Measurements from ENCODE around the gene CLASP1. TPM values are rescaled to one million over a fixed set of nuclear protein-coding genes. Genes with fewer than 3 reads are reported as not detected.
"Not testable (repeated sequence)": the region's sequence is repeated elsewhere in the genome, so short reads cannot be mapped to it uniquely, and the experiment has no call there.

The CLASP1 gene
- total and polyA plus RNA-seq, 7 donors = 2.4 to 117 (median 53.9) TPM

GRCh38 chr2:121695171-121695451 lies 45.8 kb upstream of the CLASP1 start:
- Histone ChIP-seq H3K27ac (peak overlapping the region in 1 of 4 donors; percentile 64), H3K27me3 (no peaks in the 10 kb centered on the region), H3K4me1 (peaks cover 0 to 7% (median 0%) of the 10 kb centered on the region in 4 donors), H3K36me3 (no peaks in the 10 kb centered on the region), H3K4me3 (no peak overlapping the region), H3K9me3 (no peaks in the 10 kb centered on the region)
- 85 to 90% methylated on average over 2 of the region's 2 CpGs for WGBS, 2 donors
- TF ChIP-seq POLR2A (IDR thresholded peaks at IDR 0.05) = no peak
- no peak for TF ChIP-seq POLR2AphosphoS5 (IDR thresholded peaks at IDR 0.05)
- no peak for TF ChIP-seq CTCF (IDR thresholded peaks at IDR 0.05)
- peak; percentile 18 for DNase-seq
- intact Hi-C loops (cut with DNase I) = no loop called here

DNA sequence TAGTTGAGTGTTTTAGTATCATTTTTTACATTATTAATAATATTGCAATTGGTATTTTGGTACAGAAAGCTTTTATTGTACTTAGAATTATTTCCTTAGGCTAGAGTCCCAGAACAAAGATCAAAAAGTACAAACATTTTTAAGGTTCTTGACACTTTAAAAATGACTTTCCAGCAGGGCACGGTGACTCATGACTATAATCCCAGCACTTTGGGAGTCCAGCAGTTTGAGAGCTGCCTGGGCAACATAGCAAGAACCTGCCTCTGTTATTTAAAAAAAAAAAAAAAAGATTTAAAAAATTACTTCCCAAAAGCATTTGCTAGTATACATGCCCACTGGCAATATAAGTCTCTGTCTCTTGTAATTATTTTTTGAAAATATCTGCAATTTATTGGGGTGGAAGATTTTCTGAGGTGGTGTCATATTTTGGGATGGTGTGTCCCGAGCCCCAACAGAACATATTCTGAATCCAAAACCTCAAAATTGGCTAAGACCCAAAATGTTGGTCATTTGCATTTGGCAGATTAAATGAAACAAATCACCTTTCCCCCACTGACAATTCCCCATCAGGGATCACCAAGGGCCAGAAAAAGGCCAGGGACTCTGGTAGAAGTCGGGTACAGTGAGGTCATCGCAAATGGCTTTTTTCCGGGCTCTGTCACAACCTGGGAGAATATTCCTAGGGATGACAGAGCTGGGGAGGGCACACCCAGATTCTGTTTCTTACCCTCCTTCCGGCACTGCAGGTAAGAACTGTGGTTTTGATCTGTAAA lies 45.3 kb upstream of the CLASP1 start:
- H3K36me3 ChIP-seq = no peaks in the 10 kb centered on the region
- peak; percentile 37 for DNase-seq
- WGBS, 2 donors = 80 to 87% methylated on average over 6 of the region's 6 CpGs

DNA sequence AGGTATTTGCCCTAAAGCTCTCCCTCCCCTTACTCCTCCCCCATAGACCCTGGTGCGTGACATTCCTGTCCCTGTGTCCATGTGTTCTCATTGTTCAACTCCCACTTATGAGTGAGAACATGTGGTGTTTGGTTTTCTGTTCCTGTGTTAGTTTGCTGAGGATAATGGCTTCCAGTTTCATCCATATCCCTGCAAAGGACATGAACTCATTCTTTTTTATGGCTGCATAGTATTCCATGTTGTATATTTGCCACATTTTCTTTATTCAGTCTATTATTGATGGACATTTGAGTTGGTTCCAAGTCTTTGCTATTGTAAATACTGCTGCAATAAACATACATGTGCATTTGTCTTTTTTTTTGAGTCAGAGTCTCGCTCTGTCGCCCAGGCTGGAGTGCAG lies 41.3 kb upstream of the CLASP1 start:
- H3K9me3 ChIP-seq; H3K36me3 ChIP-seq; H3K4me1 ChIP-seq; H3K27me3 ChIP-seq; H3K27ac ChIP-seq; intact Hi-C loops (cut with DNase I); H3K4me3 ChIP-seq: not testable (repeated sequence)
- 94 to 98% methylated on average over 3 of the region's 3 CpGs for WGBS, 2 donors
- peak; percentile 1 for DNase-seq

More for the DNA sequence above, 45.3 kb upstream of the CLASP1 start:
- TF ChIP-seq CTCF (IDR thresholded peaks at IDR 0.05) (no peak), POLR2AphosphoS5 (IDR thresholded peaks at IDR 0.05) (no peak), POLR2A (IDR thresholded peaks at IDR 0.05) (no peak), EP300 (IDR thresholded peaks at IDR 0.05) (no peak)
- H3K4me1 ChIP-seq = peaks cover 0 to 7% (median 0%) of the 10 kb centered on the region in 4 donors
- H3K9me3 ChIP-seq = no peaks in the 10 kb centered on the region
- H3K27me3 ChIP-seq = no peaks in the 10 kb centered on the region
- H3K27ac ChIP-seq = peak overlapping the region in 1 of 4 donors; percentile 64
- no peak overlapping the region for H3K4me3 ChIP-seq
- intact Hi-C loops (cut with DNase I) = no loop called here

GRCh38 chr2:121690095-121690494 lies 40.8 kb upstream of the CLASP1 start:
- Histone ChIP-seq H3K27me3 (no peaks in the 10 kb centered on the region), H3K9me3 (no peaks in the 10 kb centered on the region), H3K4me3 (no peak overlapping the region), H3K4me1 (peaks cover 0 to 7% (median 0%) of the 10 kb centered on the region in 4 donors), H3K36me3 (no peaks in the 10 kb centered on the region), H3K27ac (no peak overlapping the region)
- intact Hi-C loops (cut with DNase I) = no loop called here
- 92% methylated on average over 6 of the region's 6 CpGs for WGBS, 2 donors
- TF ChIP-seq EP300 (IDR thresholded peaks at IDR 0.05) (no peak), POLR2A (IDR thresholded peaks at IDR 0.05) (no peak), POLR2AphosphoS5 (IDR thresholded peaks at IDR 0.05) (no peak), CTCF (IDR thresholded peaks at IDR 0.05) (no peak)
- peak; percentile 17 for DNase-seq

- intact Hi-C loops (cut with DNase I) = no loop called here
- Histone ChIP-seq H3K27me3 (no peaks in the 10 kb centered on the region), H3K36me3 (no peaks in the 10 kb centered on the region), H3K4me3 (no peak overlapping the region), H3K4me1 (peaks cover 0 to under 1% (median 0%) of the 10 kb centered on the region in 4 donors), H3K9me3 (no peaks in the 10 kb centered on the region), H3K27ac (no peak overlapping the region)
- peak; percentile 38 for DNase-seq
- no peak for TF ChIP-seq POLR2A (IDR thresholded peaks at IDR 0.05)
- no peak for TF ChIP-seq CTCF (IDR thresholded peaks at IDR 0.05)
- TF ChIP-seq EP300 (IDR thresholded peaks at IDR 0.05) = no peak
- no peak for TF ChIP-seq POLR2AphosphoS5 (IDR thresholded peaks at IDR 0.05)
- 67 to 70% methylated on average over 4 of the region's 4 CpGs for WGBS, 2 donors
Measured at GRCh38 chr2:121689356-121689755, 40.1 kb upstream of the CLASP1 start.

All from sigmoid colon (tissue), 7 donors.